Measurements from ENCODE around the gene NPSR1.

The NPSR1 gene

GRCh38 chr7:34752929-34753328, 94.9 kb downstream of the NPSR1 start:
- Histone ChIP-seq H3K9me2 (replicated peaks; ENCODE audit: control insufficient read depth, low read length) (no peaks in the 10 kb centered on the region), H3K4me1 (ENCODE audit: control insufficient read depth, low read length) (no peaks in the 10 kb centered on the region), H4K20me1 (ENCODE audit: control insufficient read depth, insufficient read depth, low read depth, low read length) (no peaks in the 10 kb centered on the region), H3F3A (ENCODE audit: control insufficient read depth, insufficient read depth) (no peaks in the 10 kb centered on the region), H3K4me3 (ENCODE audit: low read length) (no peak overlapping the region), H3K27ac (ENCODE audit: low read depth, low read length) (no peak overlapping the region), H3K27me3 (ENCODE audit: control insufficient read depth, low read length) (no peaks in the 10 kb centered on the region), H3K9me3 (ENCODE audit: control insufficient read depth, insufficient read depth, low read length) (no peaks in the 10 kb centered on the region), H3K4me2 (ENCODE audit: low read length) (no peak overlapping the region), H3K36me3 (ENCODE audit: control insufficient read depth, low read length) (no peaks in the 10 kb centered on the region), H3K79me2 (ENCODE audit: control insufficient read depth, low read length) (no peaks in the 10 kb centered on the region)
- TF ChIP-seq EZH2phosphoT487 (IDR thresholded peaks at IDR 0.05; ENCODE audit: borderline replicate concordance, low read length): no peak
- no peak for TF ChIP-seq CTCF (IDR thresholded peaks at IDR 0.05; ENCODE audit: low read depth, low read length, poor library complexity, severe bottlenecking)

GRCh38 chr7:34755008-34755407, 97.0 kb downstream of the NPSR1 start:
- H3K4me2 ChIP-seq (ENCODE audit: low read length): no peak overlapping the region

GRCh38 chr7:34756025-34756437, 98.0 kb downstream of the NPSR1 start:
- H3F3A ChIP-seq (ENCODE audit: control insufficient read depth, insufficient read depth): no peaks in the 10 kb centered on the region
- no peaks in the 10 kb centered on the region for H3K9me3 ChIP-seq (ENCODE audit: control insufficient read depth, insufficient read depth, low read length)
- H3K27me3 ChIP-seq (ENCODE audit: control insufficient read depth, low read length): no peaks in the 10 kb centered on the region
- no peaks in the 10 kb centered on the region for H3K4me1 ChIP-seq (ENCODE audit: control insufficient read depth, low read length)
- TF ChIP-seq EZH2phosphoT487 (IDR thresholded peaks at IDR 0.05; ENCODE audit: borderline replicate concordance, low read length) (no peak), CTCF (IDR thresholded peaks at IDR 0.05; ENCODE audit: low read depth, low read length, poor library complexity, severe bottlenecking) (no peak)
- H3K4me3 ChIP-seq (ENCODE audit: low read length): no peak overlapping the region
- no peak overlapping the region for H3K4me2 ChIP-seq (ENCODE audit: low read length)
- H3K9me2 ChIP-seq (replicated peaks; ENCODE audit: control insufficient read depth, low read length): no peaks in the 10 kb centered on the region
- no peak overlapping the region for H3K27ac ChIP-seq (ENCODE audit: low read depth, low read length)
- H3K79me2 ChIP-seq (ENCODE audit: control insufficient read depth, low read length): no peaks in the 10 kb centered on the region
- H3K36me3 ChIP-seq (ENCODE audit: control insufficient read depth, low read length): no peaks in the 10 kb centered on the region
- H4K20me1 ChIP-seq (ENCODE audit: control insufficient read depth, insufficient read depth, low read depth, low read length): no peaks in the 10 kb centered on the region

More at GRCh38 chr7:34755008-34755407, 97.0 kb downstream of the NPSR1 start:
- TF ChIP-seq EZH2phosphoT487 (IDR thresholded peaks at IDR 0.05; ENCODE audit: borderline replicate concordance, low read length): no peak
- no peak for TF ChIP-seq CTCF (IDR thresholded peaks at IDR 0.05; ENCODE audit: low read depth, low read length, poor library complexity, severe bottlenecking)
- H3K4me1 ChIP-seq (ENCODE audit: control insufficient read depth, low read length): no peaks in the 10 kb centered on the region
- no peaks in the 10 kb centered on the region for H3K27me3 ChIP-seq (ENCODE audit: control insufficient read depth, low read length)
- H3F3A ChIP-seq (ENCODE audit: control insufficient read depth, insufficient read depth): no peaks in the 10 kb centered on the region
- H3K9me3 ChIP-seq (ENCODE audit: control insufficient read depth, insufficient read depth, low read length): no peaks in the 10 kb centered on the region
- H3K27ac ChIP-seq (ENCODE audit: low read depth, low read length): no peak overlapping the region
- H4K20me1 ChIP-seq (ENCODE audit: control insufficient read depth, insufficient read depth, low read depth, low read length): no peaks in the 10 kb centered on the region
- H3K4me3 ChIP-seq (ENCODE audit: low read length): no peak overlapping the region
- no peaks in the 10 kb centered on the region for H3K9me2 ChIP-seq (replicated peaks; ENCODE audit: control insufficient read depth, low read length)
- no peaks in the 10 kb centered on the region for H3K79me2 ChIP-seq (ENCODE audit: control insufficient read depth, low read length)
- H3K36me3 ChIP-seq (ENCODE audit: control insufficient read depth, low read length): no peaks in the 10 kb centered on the region

- Histone ChIP-seq H3K4me3 (ENCODE audit: low read length) (no peak overlapping the region), H3K27me3 (ENCODE audit: control insufficient read depth, low read length) (no peaks in the 10 kb centered on the region), H3K79me2 (ENCODE audit: control insufficient read depth, low read length) (no peaks in the 10 kb centered on the region), H3K9me2 (replicated peaks; ENCODE audit: control insufficient read depth, low read length) (no peaks in the 10 kb centered on the region), H3K9me3 (ENCODE audit: control insufficient read depth, insufficient read depth, low read length) (no peaks in the 10 kb centered on the region), H4K20me1 (ENCODE audit: control insufficient read depth, insufficient read depth, low read depth, low read length) (no peaks in the 10 kb centered on the region), H3K36me3 (ENCODE audit: control insufficient read depth, low read length) (no peaks in the 10 kb centered on the region), H3K27ac (ENCODE audit: low read depth, low read length) (no peak overlapping the region), H3K4me1 (ENCODE audit: control insufficient read depth, low read length) (no peaks in the 10 kb centered on the region), H3F3A (ENCODE audit: control insufficient read depth, insufficient read depth) (no peaks in the 10 kb centered on the region), H3K4me2 (ENCODE audit: low read length) (no peak overlapping the region)
- no peak for TF ChIP-seq CTCF (IDR thresholded peaks at IDR 0.05; ENCODE audit: low read depth, low read length, poor library complexity, severe bottlenecking)
- TF ChIP-seq EZH2phosphoT487 (IDR thresholded peaks at IDR 0.05; ENCODE audit: borderline replicate concordance, low read length): no peak
Measured at GRCh38 chr7:34756691-34757090, 98.7 kb downstream of the NPSR1 start.

Data from DOHH2 (cell line).